ENCODE results near the gene ABTB2.

DNA sequence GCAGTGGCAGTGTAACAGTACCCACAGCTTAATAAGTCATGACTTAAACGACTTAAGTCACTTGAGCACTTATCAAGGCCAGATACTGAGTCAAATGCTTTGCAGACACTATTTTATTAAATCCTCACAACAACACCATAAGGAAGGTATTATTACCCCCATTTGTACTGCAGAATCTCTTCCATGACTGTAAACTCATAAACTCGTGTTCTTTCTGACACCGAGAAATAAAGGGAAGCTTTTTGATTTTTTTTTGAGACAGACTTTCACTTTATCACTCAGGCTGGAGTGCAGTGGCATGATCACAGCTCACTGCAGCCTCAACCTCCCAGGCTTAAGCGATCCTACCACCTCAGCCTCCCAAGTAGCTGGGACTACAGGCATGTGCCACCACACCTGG lies 103.8 kb downstream of the ABTB2 start:
- TF ChIP-seq, protein P1, sequence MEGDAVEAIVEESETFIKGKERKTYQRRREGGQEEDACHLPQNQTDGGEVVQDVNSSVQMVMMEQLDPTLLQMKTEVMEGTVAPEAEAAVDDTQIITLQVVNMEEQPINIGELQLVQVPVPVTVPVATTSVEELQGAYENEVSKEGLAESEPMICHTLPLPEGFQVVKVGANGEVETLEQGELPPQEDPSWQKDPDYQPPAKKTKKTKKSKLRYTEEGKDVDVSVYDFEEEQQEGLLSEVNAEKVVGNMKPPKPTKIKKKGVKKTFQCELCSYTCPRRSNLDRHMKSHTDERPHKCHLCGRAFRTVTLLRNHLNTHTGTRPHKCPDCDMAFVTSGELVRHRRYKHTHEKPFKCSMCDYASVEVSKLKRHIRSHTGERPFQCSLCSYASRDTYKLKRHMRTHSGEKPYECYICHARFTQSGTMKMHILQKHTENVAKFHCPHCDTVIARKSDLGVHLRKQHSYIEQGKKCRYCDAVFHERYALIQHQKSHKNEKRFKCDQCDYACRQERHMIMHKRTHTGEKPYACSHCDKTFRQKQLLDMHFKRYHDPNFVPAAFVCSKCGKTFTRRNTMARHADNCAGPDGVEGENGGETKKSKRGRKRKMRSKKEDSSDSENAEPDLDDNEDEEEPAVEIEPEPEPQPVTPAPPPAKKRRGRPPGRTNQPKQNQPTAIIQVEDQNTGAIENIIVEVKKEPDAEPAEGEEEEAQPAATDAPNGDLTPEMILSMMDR (optimal IDR thresholded peaks at IDR 0.05 in 1 of 3, IDR thresholded peaks at IDR 0.05 in 1 of 3, conservative IDR thresholded peaks at IDR 0.05 in 1 of 3; ENCODE audit: extremely low read depth in 1 of 3, insufficient read depth in 2 of 3, low read length in 3 of 3): no peak
- TF ChIP-seq EZH2 (IDR thresholded peaks at IDR 0.05; ENCODE audit: low read length): no peak

All from keratinocyte (primary cell).